AG08395 (cell line): Measurements from ENCODE around the gene AKR1A1.
"Not testable (repeated sequence)": the region's sequence is repeated elsewhere in the genome, so short reads cannot be mapped to it uniquely, and the experiment has no call there.

Experiments used
- DNase-seq: peaks from one replicate; pipeline ENCODE4 v3.0.0; 2012; ENCODE audit warnings: mixed read lengths, low spot score

AKR1A1 gene

DNA sequence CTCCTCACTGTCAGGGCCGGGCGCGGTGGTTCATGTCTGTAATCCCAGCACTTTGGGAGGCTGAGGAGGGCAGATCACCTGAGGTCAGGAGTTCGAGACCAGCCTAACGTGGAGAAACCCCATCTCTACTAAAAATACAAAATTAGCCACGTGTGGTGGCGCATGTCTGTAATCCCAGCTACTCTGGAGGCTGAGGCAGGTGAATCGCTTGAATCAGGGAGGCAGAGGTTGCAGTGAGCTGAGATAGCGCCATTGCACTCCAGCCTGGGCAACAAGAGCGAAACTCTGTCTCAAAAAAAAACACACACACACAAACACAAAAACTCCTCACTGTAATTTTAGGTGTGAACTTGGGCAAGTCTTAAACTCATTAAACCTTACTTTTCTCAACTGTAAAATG lies 26.7 kb upstream of the AKR1A1 start:
- not testable (repeated sequence) for DNase-seq

DNA sequence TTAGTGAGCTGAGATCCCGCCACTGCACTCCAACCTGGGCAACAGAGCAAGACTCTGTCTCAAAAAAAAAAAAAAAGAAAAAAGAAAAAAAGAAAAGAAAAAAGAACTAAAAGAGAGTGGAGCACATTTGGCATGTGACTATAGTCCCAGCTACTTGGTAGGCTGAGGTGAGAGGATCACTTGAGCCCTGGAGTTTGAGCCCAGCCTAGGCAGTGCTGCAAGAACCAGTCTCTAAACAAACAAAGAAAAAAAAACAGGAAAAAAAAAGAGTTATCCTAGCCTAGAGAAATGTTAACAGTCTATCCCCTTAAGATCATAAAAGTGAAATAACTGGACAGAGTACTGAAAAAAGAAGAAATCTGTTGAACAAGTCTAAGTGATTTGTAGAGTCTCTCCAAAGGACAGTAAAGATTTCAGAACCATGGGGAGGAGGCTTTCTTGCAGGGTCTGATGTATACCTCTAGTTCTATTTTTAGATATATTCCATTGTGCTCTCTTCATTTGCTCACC lies 24.4 kb upstream of the AKR1A1 start:
- DNase-seq: no peak

- DNase-seq: no peak
Measured at GRCh38 chr1:45530632-45531135, 19.9 kb upstream of the AKR1A1 start.

- no peak for DNase-seq
Measured at GRCh38 chr1:45531873-45532272, 18.8 kb upstream of the AKR1A1 start.

DNA sequence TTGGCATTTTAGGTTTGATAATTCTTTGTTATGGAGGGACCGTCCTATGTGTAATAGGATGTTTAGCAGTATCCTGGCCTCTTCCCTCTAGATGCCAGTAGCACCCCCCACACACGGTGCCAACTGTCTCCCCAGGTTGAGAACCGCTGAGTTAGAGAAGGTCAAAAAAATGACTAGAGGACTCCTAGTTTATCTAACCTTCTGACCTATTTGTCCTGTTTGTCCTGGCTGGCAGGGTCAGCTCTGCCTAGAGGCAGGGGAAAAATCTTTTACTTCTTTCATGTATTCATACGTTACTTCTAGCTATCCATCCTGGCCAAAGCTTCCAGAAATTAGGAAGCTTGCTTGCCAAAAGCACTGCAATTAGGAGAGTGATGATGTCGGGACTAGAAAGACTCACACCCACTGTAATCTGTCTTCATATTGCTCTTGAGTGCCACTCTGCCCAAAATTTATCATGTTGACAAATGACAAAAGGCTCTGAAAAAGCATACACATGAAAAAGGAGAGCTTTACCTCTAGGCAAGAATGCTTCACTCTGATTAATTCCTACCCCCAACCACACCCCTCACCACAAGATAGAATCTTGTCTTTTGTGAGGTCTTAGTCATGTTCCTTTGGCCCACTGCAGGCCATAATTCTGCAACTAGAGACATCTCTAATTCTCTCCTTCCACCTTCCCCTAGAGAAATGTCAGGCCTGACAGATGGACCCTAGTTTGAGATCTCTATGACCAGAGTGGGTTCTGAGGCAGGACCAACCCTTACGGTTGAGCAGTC lies 14.4 kb upstream of the AKR1A1 start:
- DNase-seq: no peak

DNA sequence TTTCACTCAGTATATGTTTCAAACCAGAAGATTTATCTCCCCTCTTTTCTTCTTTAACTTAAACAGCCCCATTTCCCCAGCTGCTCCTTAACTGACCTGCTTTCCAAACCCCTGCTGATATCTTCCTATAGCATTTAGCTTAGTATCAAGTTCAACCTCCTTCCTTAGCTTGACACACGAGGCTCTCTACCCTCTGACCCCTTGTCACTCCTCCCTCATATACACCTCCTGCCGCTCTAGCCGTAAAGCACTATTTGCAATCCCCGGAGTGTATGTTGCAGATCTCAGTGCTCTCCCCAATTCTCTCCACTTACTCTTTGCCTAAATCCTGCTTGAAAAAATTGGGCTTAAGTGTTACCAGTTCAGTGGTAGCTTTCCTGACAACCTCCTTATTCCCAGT lies 13.7 kb upstream of the AKR1A1 start:
- no peak for DNase-seq

DNA sequence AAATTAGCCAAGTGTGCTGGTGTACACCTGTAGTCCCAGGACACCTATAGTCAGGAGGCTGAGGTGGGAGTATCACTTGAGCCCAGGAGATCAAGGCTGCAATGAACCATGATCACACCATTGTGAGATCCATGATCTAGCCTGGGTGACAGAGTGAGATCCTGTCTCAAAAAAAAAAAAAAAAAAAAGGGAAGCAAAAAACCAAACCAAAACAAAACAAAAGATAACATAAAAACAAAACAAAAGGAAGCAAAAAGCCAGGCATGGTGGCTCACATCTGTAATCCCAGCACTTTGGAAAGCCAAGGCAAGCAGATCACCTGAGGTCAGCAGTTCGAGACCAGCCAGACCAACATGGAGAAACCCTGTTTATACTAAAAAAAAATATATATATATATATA lies 9.4 kb upstream of the AKR1A1 start:
- DNase-seq: no peak

DNA sequence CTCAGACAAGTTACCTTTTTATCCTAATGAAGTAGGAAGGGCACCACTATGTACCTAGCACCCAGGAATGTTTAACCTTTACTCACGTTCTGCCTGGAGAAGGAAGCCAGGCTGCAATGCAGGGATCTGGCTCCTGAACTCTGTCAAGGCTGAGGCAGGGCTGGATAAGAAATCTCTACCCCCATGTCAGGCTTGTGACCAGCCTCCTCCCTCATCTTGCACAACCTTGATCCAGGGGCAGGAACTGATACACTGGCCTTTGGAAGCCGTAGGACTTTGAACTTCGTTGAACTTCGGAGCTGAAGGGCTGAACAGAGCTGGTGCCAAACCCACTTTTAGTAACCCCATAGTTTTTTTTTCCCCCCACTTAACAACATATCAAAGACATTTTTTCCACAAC lies 8.0 kb upstream of the AKR1A1 start:
- DNase-seq: no peak

- DNase-seq: no peak
Measured at GRCh38 chr1:45543581-45544417, 6.8 kb upstream of the AKR1A1 start.

DNA sequence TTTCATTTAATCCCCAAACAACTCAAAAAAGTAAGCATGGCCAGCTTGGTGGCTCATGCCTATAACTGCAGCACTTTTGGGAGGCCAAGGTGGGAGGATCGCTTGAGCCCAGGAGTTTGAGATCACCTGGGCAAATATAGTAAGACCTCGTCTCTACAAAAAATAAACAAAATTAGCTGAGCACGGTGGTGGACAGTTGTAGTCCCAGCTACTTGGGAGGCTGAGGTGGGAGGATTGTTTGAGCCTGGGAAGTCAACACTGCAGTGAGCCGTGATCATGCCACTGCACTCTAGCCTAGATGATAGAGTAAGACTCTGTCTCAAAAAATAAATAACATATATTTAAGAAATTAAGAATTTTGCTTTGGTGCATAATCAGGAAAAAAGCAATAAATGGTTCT lies 6.1 kb upstream of the AKR1A1 start:
- DNase-seq: no peak

- no peak for DNase-seq
Measured at GRCh38 chr1:45545019-45545493, 5.6 kb upstream of the AKR1A1 start.

DNA sequence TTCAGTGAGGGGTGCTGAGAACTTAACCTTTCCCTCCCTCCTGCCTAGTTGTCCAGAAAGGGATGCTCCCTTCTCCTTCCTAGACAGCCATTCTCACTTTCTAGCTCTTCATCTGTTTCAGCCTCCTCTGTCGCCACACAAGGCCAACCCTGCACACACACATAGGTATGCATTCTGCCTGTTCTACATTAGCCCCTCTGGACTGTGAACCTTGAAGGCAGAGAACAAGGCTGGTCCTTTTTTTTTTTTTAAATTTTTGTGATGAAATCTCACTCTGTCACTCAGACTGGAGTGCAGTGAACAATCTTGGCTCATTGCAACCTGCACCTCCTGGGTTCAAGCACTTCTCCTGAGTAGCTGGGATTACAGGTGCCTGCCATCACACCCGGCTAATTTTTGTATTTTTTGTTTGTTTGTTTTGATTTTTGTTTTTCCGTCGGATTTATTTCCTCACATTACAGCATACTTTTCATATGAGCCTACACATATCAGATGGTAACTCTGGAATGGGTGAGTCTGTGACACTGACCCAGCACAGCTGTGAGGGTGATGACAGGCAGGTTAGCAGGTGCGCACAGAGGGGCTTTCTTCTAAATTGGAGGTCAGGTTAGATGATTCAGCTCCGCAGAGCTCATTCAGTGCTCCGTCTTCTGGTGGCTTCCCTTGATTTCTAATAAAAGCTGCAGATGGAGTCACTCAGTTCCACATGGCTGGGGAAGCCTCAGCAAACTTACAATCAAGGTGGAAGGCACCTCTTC lies 4.9 kb upstream of the AKR1A1 start:
- DNase-seq: no peak

DNA sequence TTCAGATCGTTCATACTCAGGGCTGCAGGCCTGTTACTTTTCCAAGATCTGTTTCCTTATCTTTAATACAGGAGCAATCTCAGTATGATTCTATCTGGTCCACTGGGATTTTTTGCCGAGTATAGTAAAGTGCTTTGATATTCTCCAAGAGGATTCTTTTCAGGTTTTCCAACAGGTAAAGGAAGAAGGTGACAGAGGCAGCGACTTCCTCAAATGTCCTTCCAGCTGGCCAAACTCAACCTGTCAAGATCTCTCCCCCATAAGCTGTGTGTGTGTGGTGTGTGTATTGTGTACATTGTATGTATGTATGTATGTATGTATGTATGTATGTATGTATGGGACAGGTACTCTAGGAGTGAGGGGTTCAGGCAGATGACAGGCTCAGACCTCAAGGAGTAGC lies 1.1 kb downstream of the AKR1A1 start:
- DNase-seq: no peak

GRCh38 chr1:45552331-45552730 lies 1.7 kb downstream of the AKR1A1 start:
- DNase-seq: no peak

GRCh38 chr1:45554198-45554597 lies 3.6 kb downstream of the AKR1A1 start:
- DNase-seq: no peak

DNA sequence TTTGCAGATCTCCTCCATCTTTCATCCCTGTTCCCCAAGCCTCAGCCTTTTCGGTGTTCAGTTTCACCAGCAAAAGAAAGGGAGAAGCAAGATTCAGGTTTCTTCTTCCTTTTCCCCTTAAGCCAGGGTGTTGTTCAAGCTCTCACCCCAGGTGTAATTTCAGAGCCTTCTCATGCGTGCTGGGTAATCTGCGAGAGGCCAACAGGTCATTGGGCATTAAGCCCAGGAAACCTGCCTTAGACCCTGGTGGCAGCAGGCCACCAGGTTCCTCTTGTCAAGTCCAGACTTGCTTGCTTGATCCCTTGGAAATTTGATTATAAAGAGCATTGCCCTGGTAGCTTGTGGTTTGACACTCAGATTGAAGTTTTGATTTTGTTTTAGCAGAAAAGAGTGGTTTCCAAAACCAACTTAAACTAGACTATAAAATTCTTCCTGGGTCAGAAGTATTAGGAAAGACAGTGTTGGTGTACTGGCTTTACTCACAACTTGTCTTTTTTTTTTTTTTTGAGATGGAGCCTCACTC lies 6.9 kb downstream of the AKR1A1 start:
- DNase-seq: no peak

- no peak for DNase-seq
Measured at GRCh38 chr1:45563843-45564242, 13.2 kb downstream of the AKR1A1 start.

- DNase-seq: no peak
Measured at GRCh38 chr1:45566722-45567121, 16.1 kb downstream of the AKR1A1 start.

DNA sequence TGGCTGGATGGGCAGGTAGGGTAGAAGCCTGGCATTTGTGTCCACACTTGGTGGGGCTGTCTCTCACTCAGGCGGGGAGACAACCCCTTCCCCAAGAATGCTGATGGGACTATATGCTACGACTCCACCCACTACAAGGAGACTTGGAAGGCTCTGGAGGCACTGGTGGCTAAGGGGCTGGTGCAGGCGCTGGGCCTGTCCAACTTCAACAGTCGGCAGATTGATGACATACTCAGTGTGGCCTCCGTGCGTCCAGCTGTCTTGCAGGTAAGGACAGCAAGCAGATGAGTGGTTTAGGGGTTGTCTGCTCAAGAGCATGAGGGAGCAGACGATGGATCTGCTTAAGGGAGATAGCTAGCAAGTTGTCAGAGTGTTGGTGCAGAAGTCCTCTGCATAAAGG lies 17.3 kb downstream of the AKR1A1 start:
- DNase-seq: no peak

- no peak for DNase-seq
Measured at GRCh38 chr1:45568421-45568820, 17.8 kb downstream of the AKR1A1 start.

DNA sequence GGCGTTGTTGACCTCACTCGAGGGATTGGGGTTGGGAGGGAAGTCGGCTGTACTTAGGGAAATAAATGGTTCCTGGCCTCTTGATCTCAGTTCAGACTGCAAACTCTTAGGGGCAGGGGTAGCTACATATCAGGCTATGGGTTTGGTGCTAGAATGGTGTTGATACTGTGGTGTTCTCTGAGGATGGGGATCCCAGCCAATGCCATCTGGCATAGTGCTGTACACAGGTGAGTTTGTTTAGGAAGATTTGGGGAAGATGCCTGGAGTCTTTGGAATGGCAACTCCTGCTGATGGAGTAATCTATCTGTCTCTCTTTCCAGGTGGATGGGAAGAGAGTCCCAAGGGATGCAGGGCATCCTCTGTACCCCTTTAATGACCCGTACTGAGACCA lies 18.9 kb downstream of the AKR1A1 start:
- DNase-seq: no peak
